Measurements from ENCODE around the gene HNRNPA1L2. TPM values are rescaled to one million over a fixed set of nuclear protein-coding genes. Genes with fewer than 3 reads are reported as not detected.
"Not testable (repeated sequence)": the region's sequence is repeated elsewhere in the genome, so short reads cannot be mapped to it uniquely, and the experiment has no call there.

Gene HNRNPA1L2
- total RNA-seq (10 to 100 TPM in 3 of 7 donors, 1 to 10 TPM in 4; 6.7 to 12.8 (median 9.4) TPM), polyA plus RNA-seq (10 to 100 TPM; 15.0 to 23.2 (median 15.1) TPM)
- long read RNA-seq, donor 1, transcript HNRNPA1L2-201 (1 exons, 1,372 nt), result major isoform, 5 of 5 reads
- long read RNA-seq, donor 1, partial matches to known transcripts, result 0 of 5 reads
- long read RNA-seq, donor 1, other reads (novel, unspliced or antisense), result 0 of 5 reads
- long read RNA-seq, donor 2, partial matches to known transcripts, result 0 of 4 reads
- long read RNA-seq, donor 2, other reads (novel, unspliced or antisense), result 0 of 4 reads

GRCh38 chr13:52642131-52642530 lies at the start of gene HNRNPA1L2:
Gene HNRNPA1L2 (plus strand): TSS chr13:52642431. CDS start chr13:52642493, 62 bp downstream.
- intact Hi-C loops (cut with DNase I; ENCODE audit: low total_unique reads), result no loop called here
- Histone ChIP-seq H3K9me3 (no peaks in the 10 kb centered on the region), H3K27ac (no peak within 1 kb of the TSS), H3K36me3 (peaks cover 0 to 73% (median 28%) of the 10 kb centered on the region in 6 donors), H3K4me1 (no peaks in the 10 kb centered on the region), H3K4me3 (no peak within 1 kb of the TSS), H3K27me3 (replicated peaks in 1 of 7) (no peaks in the 10 kb centered on the region)
- TF ChIP-seq CTCF (IDR thresholded peaks at IDR 0.05 in 8 of 11, conservative IDR thresholded peaks at IDR 0.05 in 3 of 11), result no peak
- no peak for TF ChIP-seq POLR2AphosphoS5 (IDR thresholded peaks at IDR 0.05)
- no peak for TF ChIP-seq POLR2A (IDR thresholded peaks at IDR 0.05)
- 97 to 98% (median 97%) methylated on average over 7 of the region's 7 CpGs for WGBS, 5 donors
- DNase-seq, result no peak

- WGBS, 5 donors, result 82 to 96% (median 88%) methylated on average over 3 of the region's 3 CpGs
- intact Hi-C loops (cut with DNase I; ENCODE audit: low total_unique reads), result not testable (repeated sequence)
Measured at GRCh38 chr13:52593175-52593574, 49.1 kb upstream of the HNRNPA1L2 start.

GRCh38 chr13:52593812-52594211 lies 48.4 kb upstream of the HNRNPA1L2 start:
- intact Hi-C loops (cut with DNase I; ENCODE audit: low total_unique reads); H3K27me3 ChIP-seq (replicated peaks in 1 of 7); H3K4me1 ChIP-seq; DNase-seq; H3K9me3 ChIP-seq; H3K36me3 ChIP-seq; H3K4me3 ChIP-seq; H3K27ac ChIP-seq: not testable (repeated sequence)
- WGBS, 5 donors, result 68 to 82% (median 74%) methylated on average over 3 of the region's 3 CpGs

More at GRCh38 chr13:52593175-52593574, 49.1 kb upstream of the HNRNPA1L2 start:
- not testable (repeated sequence) for H3K27ac ChIP-seq; H3K4me3 ChIP-seq; H3K4me1 ChIP-seq; H3K9me3 ChIP-seq; H3K36me3 ChIP-seq; H3K27me3 ChIP-seq (replicated peaks in 1 of 7); DNase-seq

GRCh38 chr13:52594295-52594694 lies 47.9 kb upstream of the HNRNPA1L2 start:
- DNase-seq; H3K4me3 ChIP-seq; H3K36me3 ChIP-seq; H3K9me3 ChIP-seq; H3K27ac ChIP-seq; H3K27me3 ChIP-seq (replicated peaks in 1 of 7); intact Hi-C loops (cut with DNase I; ENCODE audit: low total_unique reads); H3K4me1 ChIP-seq: not testable (repeated sequence)
- WGBS, 5 donors, result 77 to 91% (median 78%) methylated on average over 7 of the region's 7 CpGs

- H3K27me3 ChIP-seq (replicated peaks in 1 of 7), result peaks cover 0 to 21% (median 17%) of the 10 kb centered on the region in 7 donors
- WGBS, 5 donors, result 90 to 95% (median 92%) methylated on average over 4 of the region's 4 CpGs
- intact Hi-C loops (cut with DNase I; ENCODE audit: low total_unique reads), result no loop called here
- H3K27ac ChIP-seq, result no peak overlapping the region
- DNase-seq, result no peak
- H3K4me1 ChIP-seq, result peaks cover 6 to 23% (median 19%) of the 10 kb centered on the region in 6 donors
- TF ChIP-seq POLR2A (IDR thresholded peaks at IDR 0.05), result no peak
- TF ChIP-seq POLR2AphosphoS5 (IDR thresholded peaks at IDR 0.05), result no peak
- TF ChIP-seq CTCF (IDR thresholded peaks at IDR 0.05 in 8 of 11, conservative IDR thresholded peaks at IDR 0.05 in 3 of 11), result no peak
- no peaks in the 10 kb centered on the region for H3K36me3 ChIP-seq
- no peaks in the 10 kb centered on the region for H3K9me3 ChIP-seq
- no peak overlapping the region for H3K4me3 ChIP-seq
Measured at GRCh38 chr13:52597676-52598075, 44.6 kb upstream of the HNRNPA1L2 start.

Data from spleen (tissue), 13 donors.